NCI-H146 treated with DMSO at 0.1 percent for 48 hours (cell line): ENCODE measurements around the gene NNAT.

ENCODE experiments used
- DNase-seq: peaks from one replicate; lab custom pipeline; 2025; ENCODE audit not compliant: unreplicated experiment; lab: John Stamatoyannopoulos, UW

Gene NNAT

GRCh38 chr20:37565134-37565811 lies 44.2 kb downstream of the NNAT start:
- DNase-seq, result peak; percentile 21

- no peak for DNase-seq
These were observed 45.7 kb downstream of the NNAT start for GRCh38 chr20:37566590-37567330.

GRCh38 chr20:37567331-37567665 lies 46.2 kb downstream of the NNAT start:
- no peak for DNase-seq

GRCh38 chr20:37567671-37568588 lies 46.9 kb downstream of the NNAT start:
- DNase-seq, result peak; percentile 31

GRCh38 chr20:37570419-37570818 lies 49.4 kb downstream of the NNAT start:
- no peak for DNase-seq

- no peak for DNase-seq
These were observed 50.0 kb downstream of the NNAT start for GRCh38 chr20:37571033-37571432.
